SK-N-SH (cell line): ENCODE results near the gene ZNF555.
"Not testable (repeated sequence)": the region's sequence is repeated elsewhere in the genome, so short reads cannot be mapped to it uniquely, and the experiment has no call there.

Experiments used
- CTCF ChIP-seq: fragments of 200-600 bp; sonication (generic); IDR thresholded peaks from 2 replicates; pipeline ENCODE4 v1.6.1; 2017; ENCODE audit warnings: antibody characterized with exemption, mild to moderate bottlenecking, moderate library complexity
- FOXM1 ChIP-seq: IDR thresholded peaks from 2 replicates; pipeline ENCODE4 v1.4.0; 2012; ENCODE audit warnings: low read depth, mild to moderate bottlenecking
- POLR2AphosphoS5 ChIP-seq: IDR thresholded peaks from 2 replicates; pipeline ENCODE4 v1.6.1; 2012; ENCODE audit warnings: low read depth, low read length
- SIN3A ChIP-seq: IDR thresholded peaks from 2 replicates; pipeline ENCODE4 v1.6.1; 2012; ENCODE audit warnings: low read depth, mild to moderate bottlenecking, low read length, moderate library complexity, borderline replicate concordance
- YY1 ChIP-seq: IDR thresholded peaks from 2 replicates; pipeline ENCODE4 v1.4.0; 2012; ENCODE audit warnings: low read depth, mild to moderate bottlenecking

- TF ChIP-seq YY1, SIN3A, FOXM1, CTCF, POLR2AphosphoS5: not testable (repeated sequence)
These were observed 49.3 kb downstream of the ZNF555 start for GRCh38 chr19:2890531-2890930.
